PC-9 (cell line): ENCODE results near the gene CCM2L.

Experiments
- CTCF ChIP-seq: fragments of 200-600 bp; sonication (generic); conservative IDR thresholded peaks from 2 replicates; pipeline ENCODE4 v1.6.1; 2017; ENCODE audit warnings: mixed run types, antibody characterized with exemption, mild to moderate bottlenecking, moderate library complexity
- EZH2 ChIP-seq: fragments of 200-600 bp; sonication (generic); IDR thresholded peaks from 2 replicates; pipeline ENCODE4 v1.8.0; 2017; ENCODE audit warnings: antibody characterized with exemption, low read depth

- TF ChIP-seq CTCF, result no peak
- TF ChIP-seq EZH2, result no peak
Measured at GRCh38 chr20:31975874-31976273, 34.4 kb upstream of the CCM2L start.
